ENCODE results near the gene PPP1R10. TPM values are rescaled to one million over a fixed set of nuclear protein-coding genes. Genes with fewer than 3 reads are reported as not detected.

PPP1R10 gene
- total RNA-seq, 1 experiment from 2014 or later = 121 TPM

GRCh38 chr6:30570740-30571074 lies 46.3 kb downstream of the PPP1R10 start:
- Histone ChIP-seq H3K4me1 (ENCODE audit: insufficient read depth, low read length, poor library complexity, severe bottlenecking) (peaks cover 32% of the 10 kb centered on the region), H3K27ac (ENCODE audit: low read depth, low read length, poor library complexity, severe bottlenecking) (peak overlapping the region; percentile 88), H3K4me3 (ENCODE audit: low read depth, low read length, poor library complexity, severe bottlenecking) (peak overlapping the region; percentile 65), H3K36me3 (ENCODE audit: insufficient read depth, low read length, poor library complexity, severe bottlenecking) (peaks cover 5% of the 10 kb centered on the region), H3K27me3 (replicated peaks; ENCODE audit: insufficient read depth, low read depth, low read length, poor library complexity) (no peaks in the 10 kb centered on the region), H3K9me3 (ENCODE audit: low read depth, low read length, poor library complexity, severe bottlenecking) (no peaks in the 10 kb centered on the region)
- intact Hi-C loops (cut with micrococcal nuclease; ENCODE audit: unreplicated experiment) = loop anchor here (1.0 kb wide), 1 partner anchor 13 kb away; the partner anchor contains the start of gene PRR3
- CTCF ChIA-PET = interaction anchor here (0.9 kb wide), 1 partner anchor 26 kb away, joined by 3 read pairs; no protein-coding TSS in a partner anchor
- POLR2A ChIA-PET (ENCODE audit: low non-redundant PET) = interaction anchor here (0.5 to 1.1 kb wide), 2 partner anchors 26 to 150 kb away, joined by 4 to 11 read pairs; no protein-coding TSS in a partner anchor
- no peak for DNase-seq (ENCODE audit: low spot score)
- TSS peak; percentile 86 for BruUV-seq (replicated peaks)
- no peak for TF ChIP-seq EZH2 (IDR thresholded peaks at IDR 0.05; ENCODE audit: borderline replicate concordance, low read depth, low read length, poor library complexity, severe bottlenecking)
- TF ChIP-seq CTCF (conservative IDR thresholded peaks at IDR 0.05; ENCODE audit: low read depth, low read length) = no peak

- ChIA-PET POLR2A (ENCODE audit: low non-redundant PET) (interaction anchor here (0.6 to 1.1 kb wide), 2 partner anchors 26 to 28 kb away, joined by 3 to 4 read pairs; no protein-coding TSS in a partner anchor), CTCF (no interaction called here)
- no peak overlapping the region for H3K27ac ChIP-seq (ENCODE audit: low read depth, low read length, poor library complexity, severe bottlenecking)
- intact Hi-C loops (cut with micrococcal nuclease; ENCODE audit: unreplicated experiment) = no loop called here
- no peak for DNase-seq (ENCODE audit: low spot score)
- peaks cover under 1% of the 10 kb centered on the region for H3K36me3 ChIP-seq (ENCODE audit: insufficient read depth, low read length, poor library complexity, severe bottlenecking)
- H3K4me3 ChIP-seq (ENCODE audit: low read depth, low read length, poor library complexity, severe bottlenecking) = peak overlapping the region; percentile 65
- H3K4me1 ChIP-seq (ENCODE audit: insufficient read depth, low read length, poor library complexity, severe bottlenecking) = peaks cover 32% of the 10 kb centered on the region
- TF ChIP-seq CTCF (conservative IDR thresholded peaks at IDR 0.05; ENCODE audit: low read depth, low read length) (no peak), EZH2 (IDR thresholded peaks at IDR 0.05; ENCODE audit: borderline replicate concordance, low read depth, low read length, poor library complexity, severe bottlenecking) (no peak)
- H3K27me3 ChIP-seq (replicated peaks; ENCODE audit: insufficient read depth, low read depth, low read length, poor library complexity) = no peaks in the 10 kb centered on the region
- H3K9me3 ChIP-seq (ENCODE audit: low read depth, low read length, poor library complexity, severe bottlenecking) = no peaks in the 10 kb centered on the region
- BruUV-seq (replicated peaks) = no TSS peak
Observed at GRCh38 chr6:30570263-30570662, 46.8 kb downstream of the PPP1R10 start.

- DNase-seq (ENCODE audit: low spot score) = no peak
- intact Hi-C loops (cut with micrococcal nuclease; ENCODE audit: unreplicated experiment) = no loop called here
- H3K27me3 ChIP-seq (replicated peaks; ENCODE audit: insufficient read depth, low read depth, low read length, poor library complexity) = no peaks in the 10 kb centered on the region
- ChIA-PET POLR2A (ENCODE audit: low non-redundant PET) (no interaction called here), CTCF (no interaction called here)
- no peaks in the 10 kb centered on the region for H3K9me3 ChIP-seq (ENCODE audit: low read depth, low read length, poor library complexity, severe bottlenecking)
- no peak for TF ChIP-seq EZH2 (IDR thresholded peaks at IDR 0.05; ENCODE audit: borderline replicate concordance, low read depth, low read length, poor library complexity, severe bottlenecking)
- no peak for TF ChIP-seq CTCF (conservative IDR thresholded peaks at IDR 0.05; ENCODE audit: low read depth, low read length)
- peaks cover 1% of the 10 kb centered on the region for H3K36me3 ChIP-seq (ENCODE audit: insufficient read depth, low read length, poor library complexity, severe bottlenecking)
- H3K4me1 ChIP-seq (ENCODE audit: insufficient read depth, low read length, poor library complexity, severe bottlenecking) = peaks cover 20% of the 10 kb centered on the region
- H3K27ac ChIP-seq (ENCODE audit: low read depth, low read length, poor library complexity, severe bottlenecking) = no peak overlapping the region
- H3K4me3 ChIP-seq (ENCODE audit: low read depth, low read length, poor library complexity, severe bottlenecking) = no peak overlapping the region
- no TSS peak for BruUV-seq (replicated peaks)
Observed at GRCh38 chr6:30568245-30568644, 48.8 kb downstream of the PPP1R10 start.

Data from A673 (cell line).